ENCODE measurements around the gene SNORC. TPM values are rescaled to one million over a fixed set of nuclear protein-coding genes. Genes with fewer than 3 reads are reported as not detected.
A peak's percentile ranks its signal among the peaks of the same experiment; 100 is the strongest.

The SNORC gene
- total RNA-seq, 1 experiment from 2014 or later = 4.3 TPM

GRCh38 chr2:232888839-232889529, 18.9 kb downstream of the SNORC start:
- Mint-ChIP-seq H3K4me1 (ENCODE audit: low read depth, unreplicated experiment) (no peaks in the 10 kb centered on the region), H3K36me3 (ENCODE audit: insufficient read depth, unreplicated experiment) (no peaks in the 10 kb centered on the region), H3K9me3 (ENCODE audit: unreplicated experiment) (no peaks in the 10 kb centered on the region), H3K4me3 (ENCODE audit: unreplicated experiment) (no peak overlapping the region), H3K27me3 (ENCODE audit: insufficient read depth, unreplicated experiment) (no peaks in the 10 kb centered on the region), H3K27ac (ENCODE audit: unreplicated experiment) (no peak overlapping the region)
- no peak for TF ChIP-seq CTCF (IDR thresholded peaks at IDR 0.05; ENCODE audit: insufficient read depth in 1 of 2, low read depth in 1 of 2, low read length in 1 of 2, severe bottlenecking in 1 of 2, unreplicated experiment in 1 of 2)
- Histone ChIP-seq H3K9me3 (no peaks in the 10 kb centered on the region), H3K4me3 (ENCODE audit: low read depth, low read length) (no peak overlapping the region), H3K4me1 (no peaks in the 10 kb centered on the region), H3K36me3 (ENCODE audit: control insufficient read depth, insufficient read depth, low read length) (no peaks in the 10 kb centered on the region; the same call in 1 of the 2 replicates), H3K27me3 (replicated peaks; ENCODE audit: control insufficient read depth, insufficient read depth, low read length) (no peaks in the 10 kb centered on the region)
- BruUV-seq (replicated peaks) = no TSS peak
- ChIA-PET POLR2A (no interaction called here), CTCF (no interaction called here)
- no peak for DNase-seq
- intact Hi-C loops (cut with micrococcal nuclease; ENCODE audit: unreplicated experiment) = no loop called here

GRCh38 chr2:232889876-232890401, 19.9 kb downstream of the SNORC start:
- DNase-seq = no peak
- Mint-ChIP-seq H3K27ac (ENCODE audit: unreplicated experiment) (no peak overlapping the region), H3K27me3 (ENCODE audit: insufficient read depth, unreplicated experiment) (no peaks in the 10 kb centered on the region), H3K4me1 (ENCODE audit: low read depth, unreplicated experiment) (no peaks in the 10 kb centered on the region), H3K9me3 (ENCODE audit: unreplicated experiment) (no peaks in the 10 kb centered on the region), H3K36me3 (ENCODE audit: insufficient read depth, unreplicated experiment) (no peaks in the 10 kb centered on the region), H3K4me3 (ENCODE audit: unreplicated experiment) (no peak overlapping the region)
- no peak for TF ChIP-seq CTCF (IDR thresholded peaks at IDR 0.05; ENCODE audit: insufficient read depth in 1 of 2, low read depth in 1 of 2, low read length in 1 of 2, severe bottlenecking in 1 of 2, unreplicated experiment in 1 of 2)
- CTCF ChIA-PET = no interaction called here
- BruUV-seq (replicated peaks) = no TSS peak
- intact Hi-C loops (cut with micrococcal nuclease; ENCODE audit: unreplicated experiment) = no loop called here
- Histone ChIP-seq H3K9me3 (no peaks in the 10 kb centered on the region), H3K36me3 (ENCODE audit: control insufficient read depth, insufficient read depth, low read length) (no peaks in the 10 kb centered on the region), H3K4me1 (no peaks in the 10 kb centered on the region), H3K27me3 (replicated peaks; ENCODE audit: control insufficient read depth, insufficient read depth, low read length) (no peaks in the 10 kb centered on the region), H3K4me3 (ENCODE audit: low read depth, low read length) (no peak overlapping the region)
- POLR2A ChIA-PET = no interaction called here

GRCh38 chr2:232890536-232890895, 20.5 kb downstream of the SNORC start:
- intact Hi-C loops (cut with micrococcal nuclease; ENCODE audit: unreplicated experiment) = no loop called here
- no peaks in the 10 kb centered on the region for H3K27me3 Mint-ChIP-seq (ENCODE audit: insufficient read depth, unreplicated experiment)
- CTCF ChIA-PET = no interaction called here
- DNase-seq = no peak
- no peak for TF ChIP-seq CTCF (IDR thresholded peaks at IDR 0.05; ENCODE audit: insufficient read depth in 1 of 2, low read depth in 1 of 2, low read length in 1 of 2, severe bottlenecking in 1 of 2, unreplicated experiment in 1 of 2)
- POLR2A ChIA-PET = no interaction called here
- Histone ChIP-seq H3K4me3 (ENCODE audit: low read depth, low read length) (no peak overlapping the region), H3K27me3 (replicated peaks; ENCODE audit: control insufficient read depth, insufficient read depth, low read length) (no peaks in the 10 kb centered on the region), H3K9me3 (no peaks in the 10 kb centered on the region), H3K4me1 (no peaks in the 10 kb centered on the region), H3K36me3 (ENCODE audit: control insufficient read depth, insufficient read depth, low read length) (no peaks in the 10 kb centered on the region)
- H3K27ac Mint-ChIP-seq (ENCODE audit: unreplicated experiment) = peak overlapping the region; percentile 16
- no peak overlapping the region for H3K4me3 Mint-ChIP-seq (ENCODE audit: unreplicated experiment)
- BruUV-seq (replicated peaks) = no TSS peak
- H3K36me3 Mint-ChIP-seq (ENCODE audit: insufficient read depth, unreplicated experiment) = no peaks in the 10 kb centered on the region
- H3K4me1 Mint-ChIP-seq (ENCODE audit: low read depth, unreplicated experiment) = no peaks in the 10 kb centered on the region
- H3K9me3 Mint-ChIP-seq (ENCODE audit: unreplicated experiment) = no peaks in the 10 kb centered on the region
